Ovary (tissue), 9 donors: ENCODE data around the gene PIM1. TPM values are rescaled to one million over a fixed set of nuclear protein-coding genes. Genes with fewer than 3 reads are reported as not detected.
"Not testable (repeated sequence)": the region's sequence is repeated elsewhere in the genome, so short reads cannot be mapped to it uniquely, and the experiment has no call there.

Experiments
- DNase-seq, 5 donors: peaks; one replicate each; pipeline ENCODE4 v3.0.0-alpha.2; 2019 to 2020
- H3K27ac ChIP-seq, 2 donors: fragments of 200-600 bp; one replicate each; pipeline versions ENCODE4 v1.5.1 to v1.8.0; 2019 to 2022
- H3K27me3 ChIP-seq: fragments of 200-600 bp; one replicate; pipeline ENCODE4 v1.8.0; 2022
- H3K36me3 ChIP-seq: fragments of 200-600 bp; sonication (generic); one replicate; pipeline ENCODE4 v1.5.1; 2019
- H3K4me1 ChIP-seq: one replicate; pipeline ENCODE4 v1.8.1; 2013; ENCODE audit warnings: mild to moderate bottlenecking, moderate library complexity; ENCODE audit not compliant: insufficient read depth
- H3K4me3 ChIP-seq: fragments of 200-600 bp; sonication (generic); one replicate; pipeline ENCODE4 v1.5.1; 2017
- H3K9me3 ChIP-seq, 2 donors: fragments of 200-600 bp in 1 of 2; sonication (generic) in 1 of 2; one replicate each; pipeline versions ENCODE4 v1.5.1 to v1.8.1; 2013 to 2019; ENCODE audit warnings: mild to moderate bottlenecking in 1 of 2, moderate library complexity in 1 of 2
- CTCF ChIP-seq, 3 donors: fragments of 450-650 bp in 2 of 3; fragments of 200-600 bp in 1 of 3; IDR thresholded peaks; one replicate each; pipeline versions ENCODE4 v1.5.1 to v1.8.0; 2016 to 2022; ENCODE audit warnings: antibody characterized with exemption in 3 of 3, mild to moderate bottlenecking in 1 of 3
- EP300 ChIP-seq: sonication (generic); formaldehyde crosslinking; IDR thresholded peaks from one replicate; pipeline ENCODE4 v1.6.1; 2017; ENCODE audit warnings: antibody characterized with exemption
- POLR2A ChIP-seq: fragments of 450-650 bp; IDR thresholded peaks from one replicate; pipeline ENCODE4 v1.6.1; 2017; ENCODE audit warnings: antibody characterized with exemption, mild to moderate bottlenecking, moderate library complexity
- WGBS, 3 donors: extraction: QIAGEN DNeasy Blood & Tissue Kit in 1 of 3; methylation state at CpG; one replicate each; pipeline versions ENCODE4 v1.1.5 to v1.1.7; 2013 to 2017; 5-methylcytosine and 5-hydroxymethylcytosine counted together
- intact Hi-C, 4 donors: fragments of 100-400 bp; cut with DNase I; formaldehyde crosslinking; loops; one replicate each; pipeline versions ENCODE4 v1.11.0 to v1.15.1; 2022 to 2023
- polyA plus RNA-seq, 2 donors: library from polyadenylated mRNA; stranded (reverse); fragments of 200-250 nt in 1 of 2; fragments of 350-450 nt in 1 of 2; fragmentation: Illumina TruSeq in 1 of 2; extraction: RNeasy Lipid Tissue Mini Kit (QIAGEN cat#74804) in 1 of 2; gene quantifications; one replicate each; pipeline ENCODE4 v1.2.3, GENCODE V29; 2013 to 2014
- total RNA-seq, 7 donors: library from RNA; depleted of rRNA in 2 of 7; stranded (reverse); fragments of >200 nt in 2 of 7; fragmentation: NEBNext Ultra II Directional in 3 of 7; extraction: Animal tissue kit (Norgen Biotek cat#: 25700) in 3 of 7; gene quantifications; one replicate each; pipeline versions ENCODE4 v1.1.0 to v1.2.4, GENCODE V29; 2016 to 2023
- donor health status: DM: no; HTN: no; CAD: no; lungs with moderate emphysema.
- donor health status: DM: no; HTN: no; CAD: no.
- donor health status: Bipolar disorder and iron deficiency.
- donor health status: DM: yes; HTN: yes; CAD: no.
- donor health status: DM: no; HTN: no; CAD: no.
- donor health status: DM: yes; HTN: yes; CAD: no.

The PIM1 gene
- total and polyA plus RNA-seq, 9 donors: 34.2 to 135 (median 64.9) TPM

GRCh38 chr6:37125774-37126492 lies 44.0 kb upstream of the PIM1 start:
- Histone ChIP-seq H3K27ac (no peak overlapping the region), H3K36me3 (no peaks in the 10 kb centered on the region), H3K4me3 (no peak overlapping the region), H3K27me3 (no peaks in the 10 kb centered on the region), H3K9me3 (no peaks in the 10 kb centered on the region), H3K4me1 (peaks cover 10% of the 10 kb centered on the region)
- 3 to 10% (median 10%) methylated on average over 20 of the region's 20 CpGs for WGBS, 3 donors
- TF ChIP-seq CTCF (IDR thresholded peaks at IDR 0.05): no peak
- TF ChIP-seq POLR2A: peak; percentile 8
- peak in 2 of 5 donors; percentile 41 to 60 for DNase-seq
- intact Hi-C loops: no loop called here

GRCh38 chr6:37126493-37126958 lies 43.4 kb upstream of the PIM1 start:
- no peaks in the 10 kb centered on the region for H3K27me3 ChIP-seq
- whole genome bisulfite sequencing, 3 donors: 11 to 32% (median 19%) methylated on average over 6 of the region's 6 CpGs
- no peak overlapping the region for H3K27ac ChIP-seq
- no peak overlapping the region for H3K4me3 ChIP-seq
- no peak for DNase-seq
- H3K36me3 ChIP-seq: no peaks in the 10 kb centered on the region
- H3K4me1 ChIP-seq: peaks cover 10% of the 10 kb centered on the region
- TF ChIP-seq POLR2A: no peak
- TF ChIP-seq CTCF (IDR thresholded peaks at IDR 0.05): no peak
- TF ChIP-seq EP300: no peak
- intact Hi-C loops: no loop called here
- H3K9me3 ChIP-seq: no peaks in the 10 kb centered on the region

- no peak for DNase-seq
- Histone ChIP-seq H3K4me3 (no peak overlapping the region), H3K4me1 (peaks cover 10% of the 10 kb centered on the region), H3K9me3 (no peaks in the 10 kb centered on the region), H3K27ac (no peak overlapping the region), H3K36me3 (no peaks in the 10 kb centered on the region), H3K27me3 (no peaks in the 10 kb centered on the region)
- intact Hi-C loops: no loop called here
- WGBS, 3 donors: 8 to 44% (median 17%) methylated on average over 1 of the region's 1 CpG
- no peak for TF ChIP-seq EP300
- no peak for TF ChIP-seq CTCF (IDR thresholded peaks at IDR 0.05)
- no peak for TF ChIP-seq POLR2A
Observed at GRCh38 chr6:37126961-37127616, 42.9 kb upstream of the PIM1 start.

- Histone ChIP-seq H3K36me3 (no peaks in the 10 kb centered on the region), H3K27ac (no peak overlapping the region), H3K27me3 (no peaks in the 10 kb centered on the region), H3K4me1 (peaks cover 10% of the 10 kb centered on the region), H3K4me3 (no peak overlapping the region), H3K9me3 (no peaks in the 10 kb centered on the region)
- WGBS, 3 donors: 63 to 66% (median 66%) methylated on average over 8 of the region's 8 CpGs
- intact Hi-C loops: no loop called here
- DNase-seq: no peak
- TF ChIP-seq EP300 (no peak), POLR2A (no peak), CTCF (IDR thresholded peaks at IDR 0.05) (no peak)
Observed at GRCh38 chr6:37127961-37128862, 41.7 kb upstream of the PIM1 start.

- H3K36me3 ChIP-seq: not testable (repeated sequence)
Observed at GRCh38 chr6:37128863-37129443, 41.0 kb upstream of the PIM1 start.

More at GRCh38 chr6:37128863-37129443, 41.0 kb upstream of the PIM1 start:
- H3K27me3 ChIP-seq, DNase-seq, H3K4me3 ChIP-seq, H3K9me3 ChIP-seq, H3K27ac ChIP-seq, H3K4me1 ChIP-seq, intact Hi-C loops: not testable (repeated sequence)
- WGBS, 3 donors: 86 to 92% (median 90%) methylated on average over 12 of the region's 12 CpGs
